ENCODE results near the gene TMEM41B.
"Not testable (repeated sequence)": the region's sequence is repeated elsewhere in the genome, so short reads cannot be mapped to it uniquely, and the experiment has no call there.

Gene TMEM41B

DNA sequence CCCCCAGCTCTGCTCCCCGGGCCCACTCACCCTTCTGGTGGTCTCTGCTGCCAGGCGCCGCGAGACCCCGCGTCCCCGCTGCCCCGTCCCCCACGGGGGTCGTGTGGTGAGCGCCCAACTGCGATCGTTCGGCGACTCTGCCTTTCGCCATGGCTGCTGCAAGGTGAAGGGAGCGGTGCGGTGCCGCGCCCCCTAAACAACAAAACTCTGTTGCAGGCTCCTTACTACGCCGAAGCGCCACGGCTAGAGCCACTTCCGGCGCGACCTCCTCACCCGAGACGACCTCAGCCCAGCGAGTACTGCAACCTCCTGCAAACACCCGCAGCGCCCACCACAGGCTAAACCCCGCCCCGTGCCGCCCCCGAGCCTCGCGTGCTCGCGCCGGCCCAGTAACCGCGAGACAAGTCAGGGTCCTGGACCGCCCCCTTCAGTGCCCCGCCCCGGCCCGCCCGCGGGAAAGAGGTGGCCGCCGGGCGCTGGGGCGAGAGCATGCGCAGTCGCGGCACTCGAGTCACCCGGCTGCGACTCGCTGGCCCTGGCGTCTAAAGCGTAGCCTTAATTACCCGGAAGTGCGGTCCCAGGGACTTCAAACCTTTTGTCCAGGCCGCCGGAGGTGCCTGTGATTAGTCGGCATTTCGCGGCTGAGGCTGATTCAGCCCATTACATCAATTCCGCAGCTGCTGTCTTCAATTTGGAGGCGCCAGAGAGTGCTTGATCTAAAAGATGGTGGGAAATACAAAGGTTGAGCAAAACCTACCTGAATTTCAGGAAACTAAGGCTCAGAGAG lies at the start of gene TMEM41B:
TSS of gene TMEM41B (minus strand) at position 303 of the 787 bp plus-strand sequence. CDS start at position 151, 152 bp downstream.
- DNase-seq = peak; percentile 78

GRCh38 chr11:9362393-9362863 lies 48.0 kb upstream of the TMEM41B start:
- no peak for DNase-seq

GRCh38 chr11:9360862-9361622 lies 46.6 kb upstream of the TMEM41B start:
- DNase-seq = not testable (repeated sequence)

DNA sequence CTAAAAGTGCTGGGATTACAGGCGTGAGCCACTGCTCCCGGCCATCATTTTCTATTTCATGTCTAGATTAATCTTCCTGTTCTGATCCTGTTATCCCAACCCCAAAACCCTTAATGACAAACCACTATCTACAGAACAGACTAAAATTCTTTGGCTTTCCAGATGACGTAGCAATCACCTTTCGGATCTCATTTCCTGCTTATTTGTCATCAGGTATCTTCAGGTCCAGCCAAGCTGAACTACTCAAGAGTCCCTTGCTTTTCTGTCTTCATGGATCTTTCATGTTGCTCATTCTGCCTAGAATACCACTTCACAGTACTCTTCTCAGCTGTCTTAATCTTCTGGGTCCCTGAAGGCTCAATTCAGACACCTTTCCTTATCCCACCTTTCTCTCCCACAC lies 42.6 kb upstream of the TMEM41B start:
- DNase-seq = no peak

DNA sequence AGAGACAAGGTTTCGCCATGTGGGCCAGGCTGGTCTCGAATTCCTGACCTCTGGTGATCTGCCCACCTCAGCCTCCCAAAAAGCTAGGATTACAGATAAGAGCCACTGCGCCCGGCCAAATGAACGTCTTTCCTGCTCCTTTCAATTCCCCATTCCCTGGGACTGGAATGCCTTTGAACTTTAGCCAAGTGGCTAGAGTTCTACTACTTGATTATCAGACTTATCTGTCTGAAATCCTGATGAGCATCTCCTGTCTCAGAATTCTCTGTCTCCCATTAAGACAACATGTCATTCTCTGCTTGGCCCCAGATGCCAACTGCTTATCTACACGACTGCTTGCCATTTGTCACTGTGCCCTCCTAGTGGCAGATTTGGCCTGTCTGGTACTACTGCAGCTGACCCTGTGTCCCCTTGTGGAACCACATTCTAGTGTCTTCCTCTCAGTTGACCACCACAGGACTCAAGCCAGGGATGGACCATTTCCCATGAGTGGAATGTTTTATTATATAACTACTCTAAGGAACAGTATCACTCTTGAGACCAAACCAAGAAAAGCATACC lies 37.0 kb upstream of the TMEM41B start:
- no peak for DNase-seq

DNA sequence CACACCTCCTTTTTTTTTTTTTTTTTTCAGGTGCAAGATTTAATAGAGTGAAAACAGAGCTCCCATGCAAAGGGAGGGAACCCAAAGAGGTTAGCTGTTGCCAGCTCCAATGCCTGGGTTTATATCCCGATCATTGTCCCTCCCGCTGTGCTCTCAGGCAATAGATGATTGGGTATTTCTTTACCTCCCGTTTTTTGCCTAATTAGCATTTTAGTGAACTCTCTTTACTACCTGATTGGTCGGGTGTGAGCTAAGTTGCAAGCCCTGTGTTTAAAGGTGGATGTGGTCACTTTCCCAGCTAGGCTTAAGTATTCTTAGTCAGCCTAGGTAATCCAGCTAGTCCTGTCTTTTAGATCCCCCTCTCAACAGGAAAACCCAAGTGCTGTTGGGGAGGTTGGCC lies 33.4 kb upstream of the TMEM41B start:
- DNase-seq = not testable (repeated sequence)

- DNase-seq = no peak
Measured at GRCh38 chr11:9347100-9347499, 32.7 kb upstream of the TMEM41B start.

GRCh38 chr11:9344061-9344680 lies 29.8 kb upstream of the TMEM41B start:
- no peak for DNase-seq

GRCh38 chr11:9341638-9342178 lies 27.3 kb upstream of the TMEM41B start:
- DNase-seq = no peak

DNA sequence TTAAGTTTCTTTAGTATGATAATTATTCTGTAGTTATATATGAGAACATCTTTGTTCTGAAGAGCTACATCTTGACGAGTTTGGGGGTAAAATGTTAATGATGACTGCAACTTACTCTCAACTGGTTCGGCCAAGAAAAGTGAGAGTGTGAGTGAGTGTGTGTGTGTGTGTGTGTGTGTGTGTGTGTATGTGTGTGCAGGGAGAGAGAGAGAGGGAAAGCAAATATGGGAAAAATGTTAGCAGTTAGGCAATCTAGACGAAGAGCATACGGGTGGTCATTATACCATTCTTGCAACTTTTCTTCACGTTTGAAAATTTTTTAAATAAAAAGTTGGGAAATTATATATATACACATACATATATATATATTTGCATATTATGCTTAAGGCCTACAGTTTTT lies 18.3 kb upstream of the TMEM41B start:
- no peak for DNase-seq

DNA sequence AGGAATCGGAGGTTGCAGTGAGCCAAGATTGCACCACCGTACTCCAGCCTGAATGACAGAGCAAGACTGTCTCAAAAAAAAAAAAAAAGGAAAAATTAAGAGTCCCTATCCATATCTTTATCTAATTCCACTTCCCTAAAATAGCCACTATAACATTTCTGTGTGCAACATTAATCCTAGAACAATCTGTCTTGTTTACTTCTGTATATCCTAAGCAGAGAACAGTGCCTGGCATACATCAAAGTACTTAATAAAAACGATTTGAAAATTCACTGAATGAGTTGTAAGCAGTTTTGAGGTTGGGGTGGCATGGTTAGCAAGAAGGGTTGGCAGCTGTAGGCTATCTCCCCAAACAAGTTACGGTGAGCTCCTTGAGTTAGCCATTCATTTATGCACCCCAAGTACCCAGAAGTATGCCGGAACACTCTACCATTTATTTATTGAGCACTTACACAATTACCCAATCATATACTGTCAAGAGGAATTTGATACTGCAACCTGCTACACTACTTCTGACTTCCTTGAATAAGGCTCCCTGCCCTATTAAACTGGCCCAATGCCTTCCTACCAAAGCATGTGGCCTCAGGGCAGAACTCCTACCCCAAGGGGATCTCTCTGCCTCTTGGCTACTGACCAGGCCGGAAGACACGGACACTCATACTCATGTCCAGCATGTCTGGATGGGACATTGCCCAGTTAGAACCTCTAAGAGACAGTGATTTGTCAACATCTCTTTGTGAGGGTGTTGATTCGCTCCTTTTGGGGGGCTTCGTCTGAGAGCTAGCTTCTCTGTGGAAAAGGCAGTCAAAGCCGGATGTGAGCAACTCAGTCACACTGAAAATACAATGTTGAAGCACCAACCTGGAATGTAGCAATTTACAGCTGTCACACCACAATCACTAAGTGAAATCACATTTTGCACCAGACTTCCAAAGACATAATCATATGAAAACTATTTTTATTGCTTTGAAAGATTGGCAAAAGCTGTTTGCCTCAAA lies 16.3 kb upstream of the TMEM41B start:
- no peak for DNase-seq

DNA sequence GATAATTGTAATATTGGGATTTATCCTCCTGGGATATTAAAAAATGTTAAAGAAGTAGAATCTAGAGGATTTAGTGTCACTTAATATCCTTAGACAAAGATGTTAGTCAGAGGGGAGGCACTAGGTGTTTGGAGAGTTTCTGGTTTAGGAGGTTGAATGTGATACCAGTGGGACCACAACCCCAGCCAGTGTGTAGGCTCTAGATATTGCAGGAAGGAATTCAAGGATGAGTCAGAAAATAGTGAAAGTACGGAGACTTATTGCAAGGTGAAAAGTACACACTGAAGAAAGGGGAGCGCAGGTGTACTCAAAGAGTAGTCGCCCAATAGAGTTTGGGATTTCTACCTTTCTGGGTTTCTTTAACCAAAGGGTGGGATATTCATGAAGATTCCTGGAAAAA lies 5.7 kb upstream of the TMEM41B start:
- DNase-seq = no peak

DNA sequence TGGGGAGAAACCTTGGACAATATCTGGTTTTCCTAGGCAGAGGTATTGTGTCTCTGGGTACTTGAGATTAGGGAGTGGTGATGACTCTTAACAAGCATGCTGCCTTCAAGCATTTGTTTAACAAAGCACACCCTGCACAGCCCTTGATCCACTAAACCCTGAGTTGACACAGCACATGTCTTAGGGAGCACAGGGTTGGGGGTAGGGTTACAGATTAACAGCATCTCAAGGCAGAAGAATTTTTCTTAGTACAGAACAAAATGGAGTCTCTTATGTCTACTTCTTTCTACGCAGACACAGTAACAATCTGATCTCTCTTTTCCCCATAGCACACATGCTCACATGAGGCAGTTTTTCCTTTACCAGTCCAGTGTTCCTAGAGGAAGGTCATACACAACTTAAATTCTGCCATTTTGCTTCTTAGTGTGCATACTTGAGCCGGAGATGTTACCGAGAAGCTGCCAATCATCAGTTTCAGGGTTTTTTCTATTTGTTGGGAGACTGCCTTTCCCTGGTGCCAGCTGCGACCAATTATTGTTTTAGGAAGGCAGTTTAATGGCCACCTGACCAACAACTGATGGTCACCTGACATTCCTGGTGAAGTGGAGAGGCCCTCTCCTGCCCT lies 5.1 kb upstream of the TMEM41B start:
- DNase-seq = not testable (repeated sequence)

DNA sequence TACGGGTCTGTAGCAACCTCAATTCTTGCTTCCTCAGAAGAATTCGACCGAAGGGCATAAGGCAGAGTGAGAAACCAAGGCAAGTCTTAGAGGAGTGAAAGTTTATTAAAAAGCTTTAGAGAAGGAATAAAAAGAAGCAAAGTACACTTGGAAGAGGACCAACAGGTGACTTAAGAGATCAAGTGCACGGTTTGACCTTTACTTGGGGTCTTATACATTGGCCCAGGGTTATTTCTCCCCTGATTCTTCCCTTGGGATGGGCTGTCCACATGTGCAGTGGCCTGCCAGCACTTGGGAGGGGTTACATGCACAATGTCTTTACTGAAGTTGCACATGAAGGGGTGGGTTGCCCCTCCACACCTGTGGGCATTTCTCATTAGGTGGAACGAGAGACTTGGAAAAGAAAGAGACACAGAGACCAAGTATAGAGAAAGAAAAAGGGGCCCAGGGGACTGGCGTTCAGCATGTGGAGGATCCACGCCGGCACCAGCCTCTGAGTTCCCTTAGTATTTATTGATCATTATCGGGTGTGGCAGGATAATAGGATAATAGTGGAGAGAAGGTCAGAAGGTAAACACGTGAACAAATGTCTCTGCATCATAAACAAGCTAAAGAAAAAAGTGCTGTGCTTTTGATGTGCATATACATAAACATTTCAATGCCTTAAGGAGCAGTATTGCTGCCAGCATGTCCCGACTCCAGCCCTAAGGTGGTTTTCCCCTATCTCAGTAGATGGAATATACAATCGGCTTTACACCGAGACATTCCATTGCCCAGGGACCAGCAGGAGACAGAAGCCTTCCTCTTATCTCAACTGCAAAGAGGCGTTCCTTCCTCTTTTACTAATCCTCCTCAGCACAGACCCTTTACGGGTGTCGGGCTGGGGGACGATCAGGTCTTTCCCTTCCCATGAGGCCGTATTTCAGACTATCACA lies 4.3 kb upstream of the TMEM41B start:
- not testable (repeated sequence) for DNase-seq

GRCh38 chr11:9316334-9316733 lies 1.9 kb upstream of the TMEM41B start:
- no peak for DNase-seq

DNA sequence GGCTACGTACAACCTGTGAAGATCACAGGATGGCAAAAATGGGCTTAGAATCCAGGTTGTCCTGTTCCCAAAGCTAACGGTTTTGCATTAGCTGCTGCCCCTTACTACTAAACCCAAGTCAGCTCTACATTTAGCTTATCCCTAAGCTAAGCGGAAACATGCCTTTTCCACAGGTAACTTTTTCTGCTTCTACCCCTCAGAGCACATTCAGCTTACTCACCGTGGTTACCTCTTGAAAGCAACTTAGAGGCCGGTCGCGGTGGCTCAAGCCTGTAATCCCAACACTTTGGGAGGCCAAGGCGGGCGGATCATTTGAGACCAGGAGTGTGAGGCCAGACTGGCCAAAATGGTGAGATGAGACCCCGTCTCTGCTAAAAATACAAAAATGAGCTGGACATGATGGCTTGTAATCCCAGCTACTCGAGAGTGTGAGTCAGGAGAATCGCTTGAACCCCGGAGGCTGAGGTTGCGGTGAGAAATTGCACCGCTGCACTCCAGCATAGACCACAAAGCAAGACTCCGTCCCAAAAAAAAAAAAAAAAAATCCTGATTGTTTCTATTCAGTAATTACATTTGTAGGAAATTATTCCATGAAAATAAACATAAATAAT lies 790 bp upstream of the TMEM41B start:
- DNase-seq = no peak

DNA sequence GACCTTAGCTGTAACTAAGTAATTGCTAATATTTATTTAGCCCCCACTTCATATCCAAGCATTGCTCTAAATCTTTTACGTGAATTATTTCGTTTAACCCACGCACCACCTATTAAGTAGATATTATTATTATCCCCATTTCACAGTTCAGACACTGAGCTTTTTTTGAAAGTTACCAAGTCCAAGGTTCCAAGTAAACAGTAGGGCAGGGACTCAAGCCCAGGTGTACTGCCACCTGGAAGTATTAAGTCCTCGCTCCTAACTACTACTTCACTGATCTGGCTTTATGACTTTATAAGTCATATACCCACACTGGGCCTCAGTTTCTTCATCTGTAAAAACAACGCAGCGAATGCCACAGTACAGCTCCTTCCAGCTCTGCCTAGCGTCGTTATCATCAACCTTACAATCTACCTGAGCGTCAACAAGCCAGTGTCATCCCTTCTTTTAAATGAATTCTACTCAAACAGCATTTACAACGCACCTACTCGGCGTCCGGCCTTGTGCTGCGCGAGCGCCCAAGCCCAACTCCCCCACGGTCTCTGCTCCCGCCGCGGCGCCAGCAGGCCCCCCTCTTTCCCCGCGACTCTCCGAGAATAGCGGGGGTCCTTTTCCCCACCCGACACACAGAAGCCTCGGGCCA lies 624 bp downstream of the TMEM41B start:
- no peak for DNase-seq

- no peak for DNase-seq
Measured at GRCh38 chr11:9310485-9311090, 3.8 kb downstream of the TMEM41B start.

- DNase-seq = no peak
Measured at GRCh38 chr11:9304178-9304577, 10.2 kb downstream of the TMEM41B start.

All from cortex of kidney (tissue), 1 donor.